Erythroblast (primary cell): Measurements from ENCODE around the gene EYA2.

Experiments used
- GATA1 ChIP-seq: IDR thresholded peaks from 2 replicates; pipeline ENCODE4 v1.6.1; 2011; ENCODE audit warnings: low read depth, mild to moderate bottlenecking, control low read depth, low read length, moderate library complexity
- POLR2A ChIP-seq: IDR thresholded peaks from 2 replicates; pipeline ENCODE4 v1.6.1; 2011; ENCODE audit warnings: mild to moderate bottlenecking, low read length

DNA sequence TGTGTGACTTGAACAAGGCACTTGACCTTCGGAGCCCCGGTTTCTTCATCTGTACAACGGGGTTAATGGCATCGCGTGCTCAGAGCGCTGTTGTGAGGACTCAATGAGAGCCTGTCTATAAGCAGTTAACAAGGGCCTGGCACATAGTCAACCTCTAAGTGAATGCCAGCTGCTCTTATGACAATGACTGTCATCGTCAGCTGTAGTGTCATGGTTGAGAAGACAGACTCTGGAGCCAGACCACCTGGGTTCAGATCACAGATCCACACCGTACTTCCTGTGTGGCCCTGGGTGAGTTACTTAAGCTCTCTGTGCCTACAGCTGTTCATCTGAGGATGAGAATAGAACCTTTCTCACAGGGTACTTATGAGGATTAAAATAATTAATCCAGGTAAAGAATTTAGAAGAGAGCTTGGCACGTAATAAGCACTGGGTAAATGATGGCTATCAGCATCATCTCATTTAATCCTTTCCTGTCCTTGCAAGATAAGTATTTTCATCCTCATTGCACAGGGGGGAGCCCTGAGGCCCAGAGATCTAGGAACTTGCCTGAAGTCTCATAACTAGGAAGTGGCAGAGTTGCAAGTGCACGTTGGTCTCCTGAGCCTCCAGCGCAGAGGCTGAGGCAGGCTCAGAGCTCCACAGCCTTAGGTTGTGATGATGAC is 105.3 kb downstream of the EYA2 start:
- TF ChIP-seq POLR2A (no peak), GATA1 (no peak)
